H9 (cell line): ENCODE measurements around the gene ARHGAP5. TPM values are rescaled to one million over a fixed set of nuclear protein-coding genes. Genes with fewer than 3 reads are reported as not detected.

ENCODE experiments used
- DNase-seq: peaks from one replicate; pipeline ENCODE4 v3.0.0-alpha.2; 2017
- H2AFZ ChIP-seq: one replicate; pipeline ENCODE4 v1.6.1; 2013; ENCODE audit warnings: mild to moderate bottlenecking, low read length, control low read depth, moderate library complexity
- H2AK5ac ChIP-seq: 2 replicates; pipeline ENCODE4 v1.6.1; 2013; ENCODE audit warnings: low read length, control low read depth, mixed read lengths; ENCODE audit not compliant: insufficient read length
- H2BK120ac ChIP-seq: one replicate; pipeline ENCODE4 v1.6.1; 2013; ENCODE audit warnings: low read depth, mild to moderate bottlenecking, low read length, control low read depth, inconsistent platforms; ENCODE audit not compliant: poor library complexity, severe bottlenecking
- H2BK12ac ChIP-seq: 2 replicates; pipeline ENCODE4 v1.6.1; 2013; ENCODE audit warnings: low read length, control low read depth, mixed read lengths, low read depth; ENCODE audit not compliant: insufficient read length
- H2BK15ac ChIP-seq: 2 replicates; pipeline ENCODE4 v1.6.1; 2013; ENCODE audit warnings: low read depth, low read length, control low read depth
- H2BK20ac ChIP-seq: one replicate; pipeline ENCODE4 v1.6.1; 2013; ENCODE audit warnings: low read depth, mild to moderate bottlenecking, low read length, control low read depth, inconsistent platforms; ENCODE audit not compliant: poor library complexity, severe bottlenecking
- H2BK5ac ChIP-seq: 2 replicates; pipeline ENCODE4 v1.6.1; 2013; ENCODE audit warnings: low read length, control low read depth, mixed read lengths; ENCODE audit not compliant: insufficient read length
- H3K14ac ChIP-seq: 2 replicates; pipeline ENCODE4 v1.6.1; 2013; ENCODE audit warnings: low read length, control low read depth; ENCODE audit not compliant: insufficient read depth
- H3K18ac ChIP-seq: 2 replicates; pipeline ENCODE4 v1.6.1; 2013; ENCODE audit warnings: low read depth, mild to moderate bottlenecking, mixed read lengths, low read length, control low read depth; ENCODE audit not compliant: insufficient read length
- H3K23ac ChIP-seq: 2 replicates; pipeline ENCODE4 v1.6.1; 2013; ENCODE audit warnings: low read length, control low read depth, mixed read lengths, low read depth; ENCODE audit not compliant: insufficient read length
- H3K23me2 ChIP-seq: 2 replicates; pipeline ENCODE4 v1.6.1; 2013; ENCODE audit warnings: low read depth, mild to moderate bottlenecking, mixed read lengths, low read length, control low read depth; ENCODE audit not compliant: insufficient read length, poor library complexity, severe bottlenecking
- H3K27ac ChIP-seq: 2 replicates; pipeline ENCODE4 v1.5.1; 2013; ENCODE audit warnings: low read length, control low read depth, mixed read lengths, low read depth; ENCODE audit not compliant: insufficient read length
- H3K27me3 ChIP-seq: 2 replicates; pipeline ENCODE4 v1.6.1; 2013; ENCODE audit warnings: low read length, control low read depth, inconsistent platforms; ENCODE audit not compliant: insufficient read depth
- H3K4ac ChIP-seq: 2 replicates; pipeline ENCODE4 v1.6.1; 2013; ENCODE audit warnings: low read depth, mild to moderate bottlenecking, control low read depth, inconsistent platforms, low read length, moderate library complexity
- H3K4me1 ChIP-seq: 2 replicates; pipeline ENCODE4 v1.6.1; 2013; ENCODE audit warnings: low read length, control low read depth, inconsistent platforms; ENCODE audit not compliant: insufficient read depth
- H3K4me2 ChIP-seq: 2 replicates; pipeline ENCODE4 v1.6.1; 2013; ENCODE audit warnings: low read length, control low read depth, mixed read lengths; ENCODE audit not compliant: insufficient read length, insufficient read depth
- H3K56ac ChIP-seq: 2 replicates; pipeline ENCODE4 v1.6.1; 2013; ENCODE audit warnings: low read depth, mild to moderate bottlenecking, mixed read lengths, low read length, control low read depth; ENCODE audit not compliant: insufficient read length
- H3K79me1 ChIP-seq: 2 replicates; pipeline ENCODE4 v1.6.1; 2013; ENCODE audit warnings: low read depth, mild to moderate bottlenecking, moderate library complexity, low read length, control low read depth, inconsistent platforms; ENCODE audit not compliant: insufficient read depth, poor library complexity, severe bottlenecking
- H3K79me2 ChIP-seq: 2 replicates; pipeline ENCODE4 v1.6.1; 2013; ENCODE audit warnings: low read length, control low read depth, inconsistent platforms; ENCODE audit not compliant: insufficient read depth
- H3K9ac ChIP-seq: 2 replicates; pipeline ENCODE4 v1.6.1; 2013; ENCODE audit warnings: low read length, control low read depth, mixed read lengths; ENCODE audit not compliant: insufficient read length; ENCODE audit errors: extremely low read depth
- H3K9me3 ChIP-seq: one replicate; pipeline ENCODE4 v1.6.1; 2013; ENCODE audit warnings: low read depth, low read length, inconsistent platforms; ENCODE audit not compliant: control insufficient read depth
- H3T11ph ChIP-seq: one replicate; pipeline ENCODE4 v1.6.1; 2013; ENCODE audit warnings: mild to moderate bottlenecking, low read length, control low read depth, inconsistent platforms
- H4K20me1 ChIP-seq: one replicate; pipeline ENCODE4 v1.6.1; 2013; ENCODE audit not compliant: control insufficient read depth, insufficient read length, insufficient read depth
- H4K5ac ChIP-seq: 2 replicates; pipeline ENCODE4 v1.6.1; 2013; ENCODE audit warnings: low read depth, mild to moderate bottlenecking, mixed read lengths, low read length, control low read depth; ENCODE audit not compliant: insufficient read length
- H4K8ac ChIP-seq: replicated peaks from 2 replicates; pipeline ENCODE4 v1.6.1; 2013; ENCODE audit warnings: low read length, control low read depth, mixed read lengths, low read depth; ENCODE audit not compliant: insufficient read length
- H4K91ac ChIP-seq: 2 replicates; pipeline ENCODE4 v1.6.1; 2013; ENCODE audit warnings: low read depth, mild to moderate bottlenecking, moderate library complexity, mixed read lengths, low read length, control low read depth; ENCODE audit not compliant: insufficient read length
- H3K27ac Mint-ChIP-seq, 3 experiments: 2 replicates in 2 of 3; 3 replicates in 1 of 3; pipeline ENCODE4 v1.8.0; 2020 to 2021; ENCODE audit warnings: mixed read lengths in 3 of 3, mild to moderate bottlenecking in 1 of 3, moderate library complexity in 1 of 3
- H3K27me3 Mint-ChIP-seq: 2 replicates; pipeline ENCODE4 v1.8.0; 2021; ENCODE audit warnings: low read depth, mild to moderate bottlenecking, moderate library complexity, mixed read lengths
- H3K36me3 Mint-ChIP-seq, 3 experiments: 2 replicates in 2 of 3; 3 replicates in 1 of 3; pipeline ENCODE4 v1.8.0; 2020 to 2021; ENCODE audit warnings: low read depth in 3 of 3, mixed read lengths in 3 of 3; ENCODE audit not compliant: insufficient read depth in 1 of 3
- H3K4me1 Mint-ChIP-seq, 2 experiments: 2 replicates each; pipeline ENCODE4 v1.8.0; 2020; ENCODE audit warnings: mixed read lengths in 2 of 2
- H3K4me3 Mint-ChIP-seq, 2 experiments: 2 replicates in 1 of 2; 3 replicates in 1 of 2; pipeline ENCODE4 v1.8.0; 2020 to 2021; ENCODE audit warnings: mild to moderate bottlenecking in 2 of 2, mixed read lengths in 2 of 2, moderate library complexity in 1 of 2
- H3K9me3 Mint-ChIP-seq, 2 experiments: 2 replicates in 1 of 2; 3 replicates in 1 of 2; pipeline ENCODE4 v1.8.0; 2020; ENCODE audit warnings: mild to moderate bottlenecking in 2 of 2, mixed read lengths in 2 of 2, moderate library complexity in 1 of 2
- WGBS: extraction: QIAGEN DNeasy Blood & Tissue Kit; methylation state at CpG from one replicate; pipeline ENCODE4 v1.1.7; 2013; ENCODE audit warnings: missing lambda C conversion rate, low lambda C conversion rate, mixed read lengths; ENCODE audit not compliant: insufficient read length; ENCODE audit errors: extremely low coverage; 5-methylcytosine and 5-hydroxymethylcytosine counted together
- total RNA-seq: library from RNA; stranded (reverse); gene quantifications from 2 replicates; pipeline ENCODE4 v1.2.1, GENCODE V29; 2021
- TF ChIP-seq, protein P1 (sequence below): fragments of 200-600 bp; sonication (generic); conservative IDR thresholded peaks from 3 replicates; pipeline ENCODE4 v1.8.0; 2021; ENCODE audit warnings: antibody characterized with exemption, mild to moderate bottlenecking

Gene ARHGAP5
- total RNA-seq, 1 experiment from 2014 or later: 73.8 TPM

DNA sequence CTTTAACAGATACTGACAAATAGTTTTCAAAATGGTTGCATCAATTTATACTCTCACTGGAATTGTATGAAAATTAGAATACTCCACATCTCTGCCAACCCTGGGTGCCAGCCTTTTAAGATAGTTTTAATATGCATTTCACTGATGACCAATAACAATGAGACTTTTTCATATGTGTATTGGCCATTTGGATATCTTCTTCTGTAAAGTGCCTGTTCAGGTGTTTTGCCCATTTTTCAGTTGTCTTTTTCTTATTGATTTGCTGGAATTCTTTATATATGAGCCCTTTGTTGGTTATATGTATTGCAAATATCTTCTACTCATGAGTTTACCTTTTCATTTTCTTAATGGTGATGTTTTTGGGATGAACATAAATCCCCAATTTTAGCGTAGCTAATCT is 108.0 kb downstream of the ARHGAP5 start:
- H2AK5ac ChIP-seq: no peak overlapping the region
- WGBS: no CpG with 5 or more reads among the region's 1 CpG
- H3K79me2 ChIP-seq: no peaks in the 10 kb centered on the region
- H4K20me1 ChIP-seq: no peaks in the 10 kb centered on the region
- no peaks in the 10 kb centered on the region for H3K23me2 ChIP-seq
- H3K9ac ChIP-seq: no peak overlapping the region
- no peak overlapping the region for H2BK5ac ChIP-seq
- H3K27ac ChIP-seq: no peak overlapping the region
- no peaks in the 10 kb centered on the region for H3K4me1 ChIP-seq
- no peak overlapping the region for H4K8ac ChIP-seq
- H3K56ac ChIP-seq: no peak overlapping the region
- Mint-ChIP-seq H3K4me3 (no peak overlapping the region), H3K36me3 (no peaks in the 10 kb centered on the region), H3K4me1 (no peaks in the 10 kb centered on the region), H3K9me3 (peaks cover 14 to 22% of the 10 kb centered on the region in 2 experiments; a peak in 4 of 5 replicates), H3K27me3 (no peaks in the 10 kb centered on the region), H3K27ac (no peak overlapping the region)
- no peak overlapping the region for H3K18ac ChIP-seq
- no peak overlapping the region for H2AFZ ChIP-seq
- H4K5ac ChIP-seq: no peak overlapping the region
- no peak overlapping the region for H2BK12ac ChIP-seq
- no peak overlapping the region for H3T11ph ChIP-seq
- no peak overlapping the region for H2BK15ac ChIP-seq
- no peak overlapping the region for H4K91ac ChIP-seq
- H3K14ac ChIP-seq: no peak overlapping the region
- no peak overlapping the region for H2BK120ac ChIP-seq
- no peak for DNase-seq
- H3K27me3 ChIP-seq: no peaks in the 10 kb centered on the region
- no peaks in the 10 kb centered on the region for H3K9me3 ChIP-seq
- H3K23ac ChIP-seq: no peak overlapping the region
- no peak overlapping the region for H3K4ac ChIP-seq
- no peak overlapping the region for H3K4me2 ChIP-seq
- TF ChIP-seq, protein P1, sequence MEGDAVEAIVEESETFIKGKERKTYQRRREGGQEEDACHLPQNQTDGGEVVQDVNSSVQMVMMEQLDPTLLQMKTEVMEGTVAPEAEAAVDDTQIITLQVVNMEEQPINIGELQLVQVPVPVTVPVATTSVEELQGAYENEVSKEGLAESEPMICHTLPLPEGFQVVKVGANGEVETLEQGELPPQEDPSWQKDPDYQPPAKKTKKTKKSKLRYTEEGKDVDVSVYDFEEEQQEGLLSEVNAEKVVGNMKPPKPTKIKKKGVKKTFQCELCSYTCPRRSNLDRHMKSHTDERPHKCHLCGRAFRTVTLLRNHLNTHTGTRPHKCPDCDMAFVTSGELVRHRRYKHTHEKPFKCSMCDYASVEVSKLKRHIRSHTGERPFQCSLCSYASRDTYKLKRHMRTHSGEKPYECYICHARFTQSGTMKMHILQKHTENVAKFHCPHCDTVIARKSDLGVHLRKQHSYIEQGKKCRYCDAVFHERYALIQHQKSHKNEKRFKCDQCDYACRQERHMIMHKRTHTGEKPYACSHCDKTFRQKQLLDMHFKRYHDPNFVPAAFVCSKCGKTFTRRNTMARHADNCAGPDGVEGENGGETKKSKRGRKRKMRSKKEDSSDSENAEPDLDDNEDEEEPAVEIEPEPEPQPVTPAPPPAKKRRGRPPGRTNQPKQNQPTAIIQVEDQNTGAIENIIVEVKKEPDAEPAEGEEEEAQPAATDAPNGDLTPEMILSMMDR: no peak
- H2BK20ac ChIP-seq: no peak overlapping the region
- no peaks in the 10 kb centered on the region for H3K79me1 ChIP-seq
